Cerebellar nuclear complex (tissue), 1 donor: ENCODE results near the gene RAI14.

Experiments used
- DNase-seq, 2 experiments: peaks; one replicate each; lab custom pipeline; 2025; lab: John Stamatoyannopoulos, UW

RAI14 gene

GRCh38 chr5:34854459-34855174 is 198.5 kb downstream of the RAI14 start:
- DNase-seq = no peak

GRCh38 chr5:34857161-34857560 is 201.0 kb downstream of the RAI14 start:
- DNase-seq = no peak

GRCh38 chr5:34857894-34858293 is 201.8 kb downstream of the RAI14 start:
- DNase-seq = no peak

GRCh38 chr5:34858790-34859189 is 202.7 kb downstream of the RAI14 start:
- no peak for DNase-seq

- no peak for DNase-seq
These were observed 203.1 kb downstream of the RAI14 start for GRCh38 chr5:34859253-34859652.

GRCh38 chr5:34863946-34864345 is 207.8 kb downstream of the RAI14 start:
- no peak for DNase-seq

- no peak for DNase-seq
These were observed 209.0 kb downstream of the RAI14 start for GRCh38 chr5:34865091-34865490.

GRCh38 chr5:34866989-34867471 is 210.9 kb downstream of the RAI14 start:
- DNase-seq = no peak

- DNase-seq = no peak
These were observed 211.5 kb downstream of the RAI14 start for GRCh38 chr5:34867660-34868059.

- no peak for DNase-seq
These were observed 212.7 kb downstream of the RAI14 start for GRCh38 chr5:34868791-34869190.

- no peak for DNase-seq
These were observed 213.1 kb downstream of the RAI14 start for GRCh38 chr5:34869256-34869655.

GRCh38 chr5:34870382-34870781 is 214.3 kb downstream of the RAI14 start:
- no peak for DNase-seq

GRCh38 chr5:34876275-34876674 is 220.1 kb downstream of the RAI14 start:
- DNase-seq = no peak

- DNase-seq = no peak
These were observed 225.1 kb downstream of the RAI14 start for GRCh38 chr5:34881246-34881645.
